ENCODE measurements around the gene PDK2. TPM values are rescaled to one million over a fixed set of nuclear protein-coding genes. Genes with fewer than 3 reads are reported as not detected.

PDK2 gene
- total RNA-seq, 4 donors from 2014 or later: 31.6 to 70.6 (median 58.1) TPM

DNA sequence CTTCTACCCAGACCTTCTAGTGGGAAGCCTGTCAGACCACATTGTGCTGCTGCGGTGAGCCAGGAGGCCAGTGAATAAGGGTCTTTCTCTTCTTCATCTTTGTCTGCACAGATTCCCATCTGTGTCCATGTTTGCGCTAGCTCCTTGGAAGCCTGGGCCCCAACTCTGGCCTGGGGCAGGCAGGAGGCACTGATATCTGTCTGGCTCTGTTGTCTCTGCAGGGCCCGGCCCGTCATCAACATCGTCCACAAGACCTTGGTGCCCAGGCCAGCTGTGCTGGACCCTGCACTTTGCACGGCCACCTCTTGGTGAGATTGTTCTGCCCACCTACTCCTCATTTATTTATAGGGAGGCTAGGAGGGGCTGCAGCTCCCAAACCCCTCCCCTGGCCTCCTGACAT is 20.9 kb upstream of the PDK2 start:
- no peak overlapping the region for H3K4me3 ChIP-seq
- peaks cover 0 to 3% (median 0%) of the 10 kb centered on the region in 3 donors for H3K4me1 ChIP-seq
- 100% methylated on average over 1 of the region's 6 CpGs; no CpG with 5 or more reads in 1 of the 2 donors for WGBS, 2 donors (ENCODE audit: low coverage in 1 of 2)
- ATAC-seq: no peak
- H3K27me3 ChIP-seq: no peaks in the 10 kb centered on the region
- H3K9me3 ChIP-seq: no peaks in the 10 kb centered on the region
- no peak for TF ChIP-seq POLR2A (IDR thresholded peaks at IDR 0.05)
- no peak for TF ChIP-seq POLR2AphosphoS5 (IDR thresholded peaks at IDR 0.05)
- TF ChIP-seq EP300 (IDR thresholded peaks at IDR 0.05): no peak
- TF ChIP-seq, protein P1, sequence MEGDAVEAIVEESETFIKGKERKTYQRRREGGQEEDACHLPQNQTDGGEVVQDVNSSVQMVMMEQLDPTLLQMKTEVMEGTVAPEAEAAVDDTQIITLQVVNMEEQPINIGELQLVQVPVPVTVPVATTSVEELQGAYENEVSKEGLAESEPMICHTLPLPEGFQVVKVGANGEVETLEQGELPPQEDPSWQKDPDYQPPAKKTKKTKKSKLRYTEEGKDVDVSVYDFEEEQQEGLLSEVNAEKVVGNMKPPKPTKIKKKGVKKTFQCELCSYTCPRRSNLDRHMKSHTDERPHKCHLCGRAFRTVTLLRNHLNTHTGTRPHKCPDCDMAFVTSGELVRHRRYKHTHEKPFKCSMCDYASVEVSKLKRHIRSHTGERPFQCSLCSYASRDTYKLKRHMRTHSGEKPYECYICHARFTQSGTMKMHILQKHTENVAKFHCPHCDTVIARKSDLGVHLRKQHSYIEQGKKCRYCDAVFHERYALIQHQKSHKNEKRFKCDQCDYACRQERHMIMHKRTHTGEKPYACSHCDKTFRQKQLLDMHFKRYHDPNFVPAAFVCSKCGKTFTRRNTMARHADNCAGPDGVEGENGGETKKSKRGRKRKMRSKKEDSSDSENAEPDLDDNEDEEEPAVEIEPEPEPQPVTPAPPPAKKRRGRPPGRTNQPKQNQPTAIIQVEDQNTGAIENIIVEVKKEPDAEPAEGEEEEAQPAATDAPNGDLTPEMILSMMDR (IDR thresholded peaks at IDR 0.05): no peak
- no peak overlapping the region for H3K27ac ChIP-seq
- H3K36me3 ChIP-seq: peaks cover 0 to 98% of the 10 kb centered on the region in 2 donors

DNA sequence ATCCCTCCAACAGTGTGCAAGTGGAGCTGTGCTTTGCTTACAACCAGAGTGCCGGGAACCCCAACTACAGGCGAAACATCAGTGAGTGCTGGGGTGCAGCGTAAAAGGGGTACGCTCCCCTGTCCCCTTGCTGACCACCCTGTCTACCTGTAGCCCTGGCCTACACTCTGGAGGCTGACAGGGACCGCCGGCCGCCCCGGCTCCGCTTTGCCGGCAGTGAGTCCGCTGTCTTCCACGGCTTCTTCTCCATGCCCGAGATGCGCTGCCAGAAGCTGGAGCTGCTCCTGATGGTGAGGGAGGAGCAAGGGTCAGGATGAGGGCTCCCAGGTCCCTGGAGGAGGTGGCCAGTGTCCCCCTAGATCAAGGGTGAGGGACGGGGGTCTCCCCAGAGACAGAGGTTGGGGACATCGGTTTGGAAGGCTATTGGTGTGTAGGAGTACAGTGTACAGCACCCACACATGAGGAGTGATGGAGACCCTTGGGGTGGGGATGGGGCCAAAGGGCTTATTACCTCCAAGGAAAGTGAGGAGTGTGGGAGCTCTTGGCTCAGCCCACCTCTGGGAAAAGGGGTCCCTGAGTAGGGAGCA is 19.6 kb upstream of the PDK2 start:
- Histone ChIP-seq H3K4me3 (no peak overlapping the region), H3K27me3 (no peaks in the 10 kb centered on the region), H3K27ac (peak overlapping the region in 1 of 4 donors; percentile 35), H3K36me3 (peaks cover 0 to 100% of the 10 kb centered on the region in 2 donors), H3K4me1 (peaks cover 0 to 10% (median 0%) of the 10 kb centered on the region in 3 donors), H3K9me3 (no peaks in the 10 kb centered on the region)
- no CpG with 5 or more reads among the region's 16 CpGs for WGBS, 2 donors (ENCODE audit: low coverage in 1 of 2)
- TF ChIP-seq, protein P1 (IDR thresholded peaks at IDR 0.05): no peak
- TF ChIP-seq POLR2A (IDR thresholded peaks at IDR 0.05) (no peak), POLR2AphosphoS5 (IDR thresholded peaks at IDR 0.05) (no peak), EP300 (IDR thresholded peaks at IDR 0.05) (no peak)
- ATAC-seq: peak; percentile 13

DNA sequence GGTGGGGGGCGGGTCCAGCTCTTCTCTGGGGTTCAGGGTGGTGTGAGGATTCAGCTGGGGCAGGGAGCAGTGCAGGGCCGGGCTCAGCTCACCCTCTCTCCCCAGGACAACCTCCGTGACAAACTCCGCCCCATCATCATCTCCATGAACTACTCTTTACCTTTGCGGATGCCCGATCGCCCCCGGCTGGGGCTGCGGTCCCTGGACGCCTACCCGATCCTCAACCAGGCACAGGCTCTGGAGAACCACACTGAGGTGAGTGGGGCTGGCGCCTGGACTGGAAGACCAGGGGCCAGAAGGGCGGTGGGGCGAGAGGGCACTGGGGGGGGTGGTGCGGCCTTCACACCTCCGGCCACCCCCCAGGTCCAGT is 18.9 kb upstream of the PDK2 start:
- no peak overlapping the region for H3K4me3 ChIP-seq
- no peaks in the 10 kb centered on the region for H3K27me3 ChIP-seq
- H3K4me1 ChIP-seq: peaks cover 0 to 10% (median 0%) of the 10 kb centered on the region in 3 donors
- H3K9me3 ChIP-seq: no peaks in the 10 kb centered on the region
- TF ChIP-seq, protein P1 (IDR thresholded peaks at IDR 0.05): no peak
- no peak for TF ChIP-seq POLR2A (IDR thresholded peaks at IDR 0.05)
- no peak for TF ChIP-seq EP300 (IDR thresholded peaks at IDR 0.05)
- TF ChIP-seq POLR2AphosphoS5 (IDR thresholded peaks at IDR 0.05): no peak
- 86% methylated on average over 2 of the region's 16 CpGs; no CpG with 5 or more reads in 1 of the 2 donors for WGBS, 2 donors (ENCODE audit: low coverage in 1 of 2)
- no peak for ATAC-seq
- peak overlapping the region in 1 of 4 donors; percentile 35 for H3K27ac ChIP-seq
- H3K36me3 ChIP-seq: peaks cover 0 to 100% of the 10 kb centered on the region in 2 donors

DNA sequence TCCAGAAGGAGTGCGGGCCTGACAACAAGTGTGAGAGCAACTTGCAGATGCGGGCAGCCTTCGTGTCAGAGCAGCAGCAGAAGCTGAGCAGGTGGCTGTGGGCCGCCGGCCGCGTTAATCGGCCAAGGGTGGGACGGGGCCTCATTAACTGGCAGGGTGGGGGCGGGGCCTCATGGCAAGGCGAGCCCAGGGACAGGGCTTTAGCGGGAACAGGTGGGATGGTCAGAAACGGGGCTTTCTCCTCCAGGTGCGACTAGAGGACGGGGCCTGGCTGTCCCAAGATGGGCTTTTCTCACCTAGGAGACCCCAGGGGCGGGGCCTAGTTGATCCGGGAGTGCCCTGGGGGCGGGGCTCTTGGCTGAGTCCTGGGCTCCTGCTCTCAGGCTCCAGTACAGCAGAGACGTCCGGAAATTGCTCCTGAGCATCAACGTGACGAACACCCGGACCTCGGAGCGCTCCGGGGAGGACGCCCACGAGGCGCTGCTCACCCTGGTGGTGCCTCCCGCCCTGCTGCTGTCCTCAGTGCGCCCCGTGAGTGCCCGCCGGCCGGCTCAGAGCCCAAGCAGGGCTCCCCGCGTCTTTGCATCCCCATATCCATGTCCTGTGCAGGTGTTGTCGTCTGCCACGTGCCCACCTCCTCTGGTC is 18.4 kb upstream of the PDK2 start:
- H3K27me3 ChIP-seq: no peaks in the 10 kb centered on the region
- ATAC-seq: no peak
- 22 to 47% methylated on average over 3 of the region's 39 CpGs for WGBS, 2 donors (ENCODE audit: low coverage in 1 of 2)
- peak overlapping the region in 1 of 4 donors; percentile 35 for H3K27ac ChIP-seq
- H3K4me1 ChIP-seq: peaks cover 0 to 10% (median 0%) of the 10 kb centered on the region in 3 donors
- peaks cover 0 to 100% of the 10 kb centered on the region in 2 donors for H3K36me3 ChIP-seq
- TF ChIP-seq, protein P1 (IDR thresholded peaks at IDR 0.05): no peak
- TF ChIP-seq EP300 (IDR thresholded peaks at IDR 0.05): no peak
- no peaks in the 10 kb centered on the region for H3K9me3 ChIP-seq
- H3K4me3 ChIP-seq: no peak overlapping the region

DNA sequence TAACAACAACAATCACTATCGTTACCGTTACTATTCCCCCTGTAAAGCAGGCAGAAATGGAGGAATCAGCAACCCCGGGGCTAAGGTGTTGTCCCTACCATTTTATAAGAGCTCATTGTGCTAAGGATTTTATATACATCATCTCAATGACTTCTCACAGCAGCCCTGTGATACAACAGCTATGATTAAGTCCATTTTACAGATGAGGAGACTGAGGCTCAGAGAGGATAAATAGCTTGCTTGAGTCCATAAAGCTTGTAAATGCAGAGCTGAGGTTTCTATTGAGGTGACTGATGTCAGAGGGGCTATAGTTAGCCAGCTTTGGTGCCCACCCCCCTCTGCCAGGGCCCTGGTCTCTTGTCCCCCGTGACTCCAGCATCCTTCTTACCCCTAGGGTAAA is 16.7 kb upstream of the PDK2 start:
- Histone ChIP-seq H3K4me3 (no peak overlapping the region), H3K9me3 (no peaks in the 10 kb centered on the region), H3K36me3 (peaks cover 0 to 100% of the 10 kb centered on the region in 2 donors), H3K27me3 (no peaks in the 10 kb centered on the region), H3K27ac (peak overlapping the region in 1 of 4 donors; percentile 57), H3K4me1 (peaks cover 0 to 10% (median 0%) of the 10 kb centered on the region in 3 donors)
- 91% methylated on average over 3 of the region's 4 CpGs; no CpG with 5 or more reads in 1 of the 2 donors for WGBS, 2 donors (ENCODE audit: low coverage in 1 of 2)
- TF ChIP-seq POLR2A (IDR thresholded peaks at IDR 0.05) (no peak), POLR2AphosphoS5 (IDR thresholded peaks at IDR 0.05) (no peak), EP300 (IDR thresholded peaks at IDR 0.05) (no peak)
- TF ChIP-seq, protein P1 (IDR thresholded peaks at IDR 0.05): no peak
- ATAC-seq: no peak
